ENCODE results near the gene TANGO6. TPM values are rescaled to one million over a fixed set of nuclear protein-coding genes. Genes with fewer than 3 reads are reported as not detected.
A peak's percentile ranks its signal among the peaks of the same experiment; 100 is the strongest.

Gene TANGO6
- polyA plus RNA-seq, 1 donor (not counting 4 experiments of a cell fraction or from before 2014, with no cell fraction given): 13.1 TPM

DNA sequence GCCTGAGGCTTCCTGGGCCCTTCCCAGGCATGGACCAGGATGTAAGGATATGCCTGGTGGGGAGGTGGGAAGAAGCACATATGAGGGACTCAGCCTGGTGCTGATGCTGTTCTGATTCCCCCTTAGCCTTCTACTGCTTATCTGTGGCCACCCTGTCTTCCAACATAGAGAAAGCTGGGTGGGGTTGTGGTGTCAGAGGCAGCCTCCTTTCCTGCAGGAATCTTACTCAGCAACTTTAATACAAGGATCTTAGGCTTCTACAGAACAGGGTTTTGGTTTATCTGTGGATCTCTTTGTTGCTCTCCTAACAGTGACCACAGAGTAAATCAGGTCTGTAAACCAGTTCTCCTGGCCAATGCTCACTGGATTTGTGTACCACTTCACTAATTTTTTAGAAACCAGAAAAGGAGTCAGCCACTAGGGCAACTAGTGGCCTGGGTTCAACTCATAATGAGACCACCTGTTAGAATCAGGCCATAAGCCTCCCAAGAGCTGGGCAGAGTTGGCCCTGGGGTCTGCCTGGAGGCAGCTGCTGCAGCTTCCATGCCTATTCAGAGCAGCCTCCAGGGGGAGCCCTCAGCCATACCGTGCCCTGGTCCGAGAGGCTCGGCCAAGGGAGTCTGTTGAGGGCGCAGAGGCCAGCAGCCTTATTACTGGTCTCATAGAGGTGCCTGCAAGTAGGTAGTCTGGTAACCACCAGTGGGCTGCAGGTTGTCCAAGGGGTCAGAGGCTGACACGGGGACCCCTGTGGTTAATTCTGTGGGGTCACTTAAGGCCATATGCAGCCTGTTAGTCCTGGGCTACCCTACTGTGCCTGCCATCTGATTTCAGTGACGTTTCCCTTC lies 269.2 kb downstream of the TANGO6 start:
- H3K4me1 ChIP-seq (ENCODE audit: control insufficient read depth, extremely low read depth, insufficient read depth, low read length): peaks cover 23% of the 10 kb centered on the region
- H3K4me2 ChIP-seq (ENCODE audit: control insufficient read depth, extremely low read depth, insufficient read depth, low read depth, low read length): no peak overlapping the region
- H4K20me1 ChIP-seq (ENCODE audit: control insufficient read depth, extremely low read depth, insufficient read depth, low read length): peaks cover 49% of the 10 kb centered on the region
- no peak overlapping the region for H3K27ac ChIP-seq (ENCODE audit: control insufficient read depth, insufficient read depth, low read length)
- no peaks in the 10 kb centered on the region for H3K9me3 ChIP-seq (ENCODE audit: control insufficient read depth, low read depth, low read length)
- H3K9ac ChIP-seq (ENCODE audit: control insufficient read depth, extremely low read depth, insufficient read depth, low read length): no peak overlapping the region
- FAIRE-seq (no peak), DNase-seq (ENCODE audit: low read depth, low spot score) (no peak)
- no peak overlapping the region for H2AFZ ChIP-seq (ENCODE audit: control insufficient read depth, low read length)
- TF ChIP-seq, protein P1, sequence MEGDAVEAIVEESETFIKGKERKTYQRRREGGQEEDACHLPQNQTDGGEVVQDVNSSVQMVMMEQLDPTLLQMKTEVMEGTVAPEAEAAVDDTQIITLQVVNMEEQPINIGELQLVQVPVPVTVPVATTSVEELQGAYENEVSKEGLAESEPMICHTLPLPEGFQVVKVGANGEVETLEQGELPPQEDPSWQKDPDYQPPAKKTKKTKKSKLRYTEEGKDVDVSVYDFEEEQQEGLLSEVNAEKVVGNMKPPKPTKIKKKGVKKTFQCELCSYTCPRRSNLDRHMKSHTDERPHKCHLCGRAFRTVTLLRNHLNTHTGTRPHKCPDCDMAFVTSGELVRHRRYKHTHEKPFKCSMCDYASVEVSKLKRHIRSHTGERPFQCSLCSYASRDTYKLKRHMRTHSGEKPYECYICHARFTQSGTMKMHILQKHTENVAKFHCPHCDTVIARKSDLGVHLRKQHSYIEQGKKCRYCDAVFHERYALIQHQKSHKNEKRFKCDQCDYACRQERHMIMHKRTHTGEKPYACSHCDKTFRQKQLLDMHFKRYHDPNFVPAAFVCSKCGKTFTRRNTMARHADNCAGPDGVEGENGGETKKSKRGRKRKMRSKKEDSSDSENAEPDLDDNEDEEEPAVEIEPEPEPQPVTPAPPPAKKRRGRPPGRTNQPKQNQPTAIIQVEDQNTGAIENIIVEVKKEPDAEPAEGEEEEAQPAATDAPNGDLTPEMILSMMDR (optimal IDR thresholded peaks at IDR 0.05 in 1 of 3, IDR thresholded peaks at IDR 0.05 in 1 of 3, conservative IDR thresholded peaks at IDR 0.05 in 1 of 3; ENCODE audit: extremely low read depth in 1 of 3, insufficient read depth in 2 of 3, low read length in 3 of 3): peak; percentile 72 to 74 (median 73)
- no peak for TF ChIP-seq EZH2 (IDR thresholded peaks at IDR 0.05; ENCODE audit: low read length)
- dilution Hi-C loops (cut with MboI; ENCODE audit: extremely low pct_ligation_motif_present, low sequenced_read_pairs): no loop called here
- H3K4me3 ChIP-seq (ENCODE audit: control insufficient read depth in 2 of 3, extremely low read depth in 1 of 3, insufficient read depth in 2 of 3, low read depth in 1 of 3, low read length in 3 of 3): no peak overlapping the region
- H3K36me3 ChIP-seq (ENCODE audit: control insufficient read depth in 2 of 2, extremely low read depth in 1 of 2, insufficient read depth in 2 of 2, low read length in 2 of 2): peaks cover 67 to 68% of the 10 kb centered on the region in 2 experiments
- H3K27me3 ChIP-seq (ENCODE audit: control insufficient read depth, extremely low read depth, insufficient read depth, low read length): no peaks in the 10 kb centered on the region
- H3K9me1 ChIP-seq (ENCODE audit: control insufficient read depth, extremely low read depth, insufficient read depth, low read length): peaks cover 3% of the 10 kb centered on the region
- H3K79me2 ChIP-seq (ENCODE audit: control insufficient read depth, insufficient read depth, low read length): peaks cover 66% of the 10 kb centered on the region

DNA sequence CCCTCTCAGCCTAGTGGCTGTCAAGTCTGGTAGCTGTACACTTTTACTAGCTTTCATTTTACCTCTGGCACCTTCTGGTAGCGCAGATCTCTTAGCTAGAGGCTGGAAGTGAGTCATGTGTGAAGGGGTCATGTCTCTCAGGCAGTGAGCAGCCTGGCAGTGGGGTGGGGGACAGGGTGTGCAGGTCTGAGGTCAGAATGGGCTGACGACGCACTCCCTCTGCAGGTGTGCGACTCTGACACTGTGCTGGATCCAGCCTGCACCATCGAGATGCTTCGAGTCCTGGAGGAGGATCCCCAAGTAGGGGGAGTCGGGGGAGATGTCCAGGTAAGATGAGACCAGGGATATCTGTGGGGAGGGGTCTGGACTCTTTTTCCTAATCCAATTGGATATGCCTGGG lies 269.9 kb downstream of the TANGO6 start:
- H3K4me1 ChIP-seq (ENCODE audit: control insufficient read depth, extremely low read depth, insufficient read depth, low read length): peaks cover 17% of the 10 kb centered on the region
- DNase-seq (ENCODE audit: low read depth, low spot score) (no peak), FAIRE-seq (no peak)
- TF ChIP-seq, protein P1 (optimal IDR thresholded peaks at IDR 0.05 in 1 of 3, IDR thresholded peaks at IDR 0.05 in 1 of 3, conservative IDR thresholded peaks at IDR 0.05 in 1 of 3; ENCODE audit: extremely low read depth in 1 of 3, insufficient read depth in 2 of 3, low read length in 3 of 3): no peak
- TF ChIP-seq EZH2 (IDR thresholded peaks at IDR 0.05; ENCODE audit: low read length): no peak
- peaks cover 3% of the 10 kb centered on the region for H3K9me1 ChIP-seq (ENCODE audit: control insufficient read depth, extremely low read depth, insufficient read depth, low read length)
- no peak overlapping the region for H3K4me2 ChIP-seq (ENCODE audit: control insufficient read depth, extremely low read depth, insufficient read depth, low read depth, low read length)
- H3K4me3 ChIP-seq (ENCODE audit: control insufficient read depth in 2 of 3, extremely low read depth in 1 of 3, insufficient read depth in 2 of 3, low read depth in 1 of 3, low read length in 3 of 3): no peak overlapping the region
- H3K27me3 ChIP-seq (ENCODE audit: control insufficient read depth, extremely low read depth, insufficient read depth, low read length): no peaks in the 10 kb centered on the region
- H3K36me3 ChIP-seq (ENCODE audit: control insufficient read depth in 2 of 2, extremely low read depth in 1 of 2, insufficient read depth in 2 of 2, low read length in 2 of 2): peaks cover 67 to 68% of the 10 kb centered on the region in 2 experiments
- H3K27ac ChIP-seq (ENCODE audit: control insufficient read depth, insufficient read depth, low read length): no peak overlapping the region
- no peak overlapping the region for H3K9ac ChIP-seq (ENCODE audit: control insufficient read depth, extremely low read depth, insufficient read depth, low read length)
- H3K9me3 ChIP-seq (ENCODE audit: control insufficient read depth, low read depth, low read length): no peaks in the 10 kb centered on the region
- no peak overlapping the region for H2AFZ ChIP-seq (ENCODE audit: control insufficient read depth, low read length)
- H4K20me1 ChIP-seq (ENCODE audit: control insufficient read depth, extremely low read depth, insufficient read depth, low read length): peaks cover 49% of the 10 kb centered on the region
- peaks cover 59% of the 10 kb centered on the region for H3K79me2 ChIP-seq (ENCODE audit: control insufficient read depth, insufficient read depth, low read length)
- dilution Hi-C loops (cut with MboI; ENCODE audit: extremely low pct_ligation_motif_present, low sequenced_read_pairs): no loop called here

Measured in keratinocyte (primary cell).